Activated T-helper 1 cell treated with anti-CD3 and anti-CD28 coated beads, Interleukin-12 subunit alpha, Interleukin-12 subunit beta, Interleukin-2, Interleukin-4 antibody, amounts not matched to agents 30 ng/mL and 10 ng/mL and 1 ng/mL, durations not matched to agents 14 hours and 24 hours and 36 hours (primary cell): Measurements from ENCODE around the gene LRRC19. TPM values are rescaled to one million over a fixed set of nuclear protein-coding genes. Genes with fewer than 3 reads are reported as not detected.
A peak's percentile ranks its signal among the peaks of the same experiment; 100 is the strongest.

ENCODE experiments used
- DNase-seq: peaks from one replicate; pipeline ENCODE4 v3.0.0; 2021; ENCODE audit warnings: low spot score
- H3K27ac Mint-ChIP-seq: one replicate; pipeline ENCODE4 v1.8.0; 2021; ENCODE audit warnings: mild to moderate bottlenecking, mixed read lengths
- H3K27me3 Mint-ChIP-seq: one replicate; pipeline ENCODE4 v1.8.0; 2022; ENCODE audit warnings: mild to moderate bottlenecking, moderate library complexity, mixed read lengths; ENCODE audit not compliant: insufficient read depth
- H3K36me3 Mint-ChIP-seq: one replicate; pipeline ENCODE4 v1.8.0; 2021; ENCODE audit warnings: low read depth, mixed read lengths
- H3K4me1 Mint-ChIP-seq: one replicate; pipeline ENCODE4 v1.8.0; 2021; ENCODE audit warnings: low read depth, mixed read lengths
- H3K4me3 Mint-ChIP-seq: one replicate; pipeline ENCODE4 v1.8.0; 2021; ENCODE audit warnings: mild to moderate bottlenecking, moderate library complexity, mixed read lengths
- H3K9me3 Mint-ChIP-seq: one replicate; pipeline ENCODE4 v1.8.0; 2021; ENCODE audit warnings: mixed read lengths
- intact Hi-C: fragments of 100-400 bp; cut with micrococcal nuclease; formaldehyde crosslinking; loops from one replicate; pipeline ENCODE4 v1.15.1; 2024
- total RNA-seq: library from RNA; stranded (reverse); gene quantifications from 2 replicates; pipeline ENCODE4 v1.2.3, GENCODE V29; 2022

LRRC19 gene
- total RNA-seq, 1 donor from 2014 or later: not detected

DNA sequence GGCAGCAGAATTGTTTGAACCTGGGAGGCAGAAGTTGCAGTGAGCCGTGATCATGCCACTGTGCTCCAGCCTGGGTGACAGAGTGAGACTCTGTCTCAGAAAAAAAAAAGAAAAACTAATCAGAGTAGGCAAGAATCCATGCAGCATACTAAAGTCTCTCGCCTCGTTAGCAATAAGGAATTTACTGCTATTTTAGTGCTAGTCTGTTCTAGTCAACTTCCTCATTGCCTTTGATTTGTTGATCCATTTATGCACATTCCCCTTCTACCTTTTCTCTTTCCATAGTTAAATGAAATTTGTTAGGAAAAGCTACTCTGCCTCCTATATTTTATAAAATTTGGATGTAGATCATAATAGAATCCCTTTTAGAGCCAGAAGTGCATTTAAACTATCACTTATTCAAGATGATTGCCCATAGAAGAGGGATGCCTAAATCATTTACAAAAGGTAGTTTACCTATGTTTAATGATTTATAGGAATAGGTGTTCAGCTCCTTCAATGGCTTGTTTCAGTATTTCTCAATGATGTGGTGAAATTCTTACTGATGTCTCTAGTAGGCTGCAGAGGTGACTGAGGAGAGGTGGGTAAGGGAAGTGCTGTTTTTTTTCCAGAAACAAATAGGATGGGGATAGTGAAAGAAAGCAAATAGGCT, 1.9 kb downstream of the LRRC19 start:
- no peaks in the 10 kb centered on the region for H3K9me3 Mint-ChIP-seq
- intact Hi-C loops: no loop called here
- no peak overlapping the region for H3K4me3 Mint-ChIP-seq
- H3K4me1 Mint-ChIP-seq: no peaks in the 10 kb centered on the region
- no peak overlapping the region for H3K27ac Mint-ChIP-seq
- H3K27me3 Mint-ChIP-seq: no peaks in the 10 kb centered on the region
- no peaks in the 10 kb centered on the region for H3K36me3 Mint-ChIP-seq
- no peak for DNase-seq

DNA sequence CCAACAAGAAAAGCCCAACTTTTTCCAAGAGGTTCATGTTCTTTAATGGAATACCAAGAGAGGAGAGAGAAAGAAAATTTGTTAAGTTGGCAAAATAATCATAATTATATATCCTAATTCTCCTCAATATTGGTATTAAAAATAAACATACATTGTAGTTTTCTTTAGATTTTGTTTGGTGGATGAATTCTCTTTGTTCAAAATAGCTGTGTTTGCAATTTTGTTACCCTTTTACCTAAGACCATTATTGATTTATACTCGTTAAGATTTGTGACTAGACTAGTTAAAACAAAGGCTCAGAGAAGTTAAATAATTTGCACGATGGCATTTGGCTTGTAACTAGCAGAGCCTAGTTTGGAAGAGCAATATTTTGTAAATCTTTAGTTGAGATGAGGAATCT, 9.7 kb downstream of the LRRC19 start:
- no peaks in the 10 kb centered on the region for H3K4me1 Mint-ChIP-seq
- no peaks in the 10 kb centered on the region for H3K27me3 Mint-ChIP-seq
- H3K4me3 Mint-ChIP-seq: no peak overlapping the region
- no peaks in the 10 kb centered on the region for H3K9me3 Mint-ChIP-seq
- DNase-seq: no peak
- intact Hi-C loops: no loop called here
- no peaks in the 10 kb centered on the region for H3K36me3 Mint-ChIP-seq
- no peak overlapping the region for H3K27ac Mint-ChIP-seq

DNA sequence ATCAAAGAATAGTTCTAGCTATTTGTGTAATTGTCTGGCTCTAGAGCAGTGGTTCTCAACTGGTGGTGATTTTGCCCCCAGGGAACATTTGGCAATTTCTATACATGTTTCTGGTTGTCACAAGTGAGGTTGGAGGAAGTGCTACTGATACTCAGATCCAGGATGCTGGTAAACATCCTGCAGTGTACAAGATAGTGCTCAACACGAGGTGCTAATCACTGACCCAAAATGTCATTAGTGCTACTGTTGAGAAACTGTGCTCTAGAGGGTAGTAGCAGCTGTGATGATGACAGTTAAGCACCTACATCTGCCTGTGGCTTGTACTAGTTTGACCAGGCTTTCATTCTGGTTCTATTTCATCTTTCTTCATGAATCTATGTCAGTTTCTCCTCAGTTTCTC, 22.1 kb downstream of the LRRC19 start:
- Mint-ChIP-seq H3K27ac (no peak overlapping the region), H3K27me3 (no peaks in the 10 kb centered on the region), H3K36me3 (peaks cover 3% of the 10 kb centered on the region), H3K4me3 (no peak overlapping the region), H3K9me3 (no peaks in the 10 kb centered on the region), H3K4me1 (no peaks in the 10 kb centered on the region)
- no peak for DNase-seq
- intact Hi-C loops: no loop called here

DNA sequence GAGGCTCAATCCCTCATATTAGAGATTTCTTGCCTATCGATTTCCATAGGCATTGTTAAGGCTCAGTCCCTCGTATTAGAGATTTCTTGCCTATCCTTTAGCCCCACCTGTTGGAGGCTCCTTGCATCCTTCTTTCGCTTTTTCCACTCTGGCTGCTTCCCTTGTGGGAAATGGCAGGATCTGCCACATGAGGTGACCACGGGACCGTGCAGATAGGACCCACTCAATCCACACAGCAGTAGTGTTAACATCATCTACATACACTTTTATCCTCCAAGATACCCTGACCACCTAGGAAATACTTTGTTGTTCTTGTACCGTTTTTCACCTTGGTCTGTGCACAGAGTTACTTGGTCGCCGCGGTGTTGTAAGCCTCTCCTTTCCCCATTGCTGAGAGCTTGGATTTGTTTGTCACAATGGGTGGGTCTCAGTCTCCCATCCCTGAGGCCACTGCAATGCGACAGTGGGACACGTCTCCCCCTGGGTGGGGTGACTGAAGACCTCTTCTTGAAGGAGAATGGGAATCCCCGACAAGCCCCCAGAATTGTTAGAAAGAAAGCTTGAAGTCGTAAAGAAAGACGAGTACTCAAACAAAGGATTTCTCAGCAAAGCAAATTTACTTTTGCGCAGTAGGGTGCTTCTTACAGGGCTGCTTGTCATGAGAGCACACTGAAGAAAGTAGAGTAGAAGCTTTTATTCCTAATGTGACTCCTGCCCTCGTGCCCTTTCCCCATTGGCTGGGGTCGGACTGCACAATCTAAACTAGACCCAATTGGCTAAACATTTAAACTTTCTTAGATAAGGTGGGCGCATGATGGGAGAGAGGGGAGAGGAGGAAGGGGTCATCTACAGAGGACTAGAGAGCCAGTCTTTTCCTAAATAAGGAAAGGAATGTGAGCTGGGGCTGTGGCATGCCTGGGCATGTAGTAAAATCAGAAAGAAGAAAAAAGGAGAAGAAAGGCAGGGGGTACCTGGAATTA, 29.5 kb downstream of the LRRC19 start:
- Mint-ChIP-seq H3K9me3 (no peaks in the 10 kb centered on the region), H3K27ac (no peak overlapping the region), H3K4me1 (no peaks in the 10 kb centered on the region), H3K36me3 (no peaks in the 10 kb centered on the region), H3K4me3 (no peak overlapping the region), H3K27me3 (no peaks in the 10 kb centered on the region)
- DNase-seq: no peak
- intact Hi-C loops: no loop called here

DNA sequence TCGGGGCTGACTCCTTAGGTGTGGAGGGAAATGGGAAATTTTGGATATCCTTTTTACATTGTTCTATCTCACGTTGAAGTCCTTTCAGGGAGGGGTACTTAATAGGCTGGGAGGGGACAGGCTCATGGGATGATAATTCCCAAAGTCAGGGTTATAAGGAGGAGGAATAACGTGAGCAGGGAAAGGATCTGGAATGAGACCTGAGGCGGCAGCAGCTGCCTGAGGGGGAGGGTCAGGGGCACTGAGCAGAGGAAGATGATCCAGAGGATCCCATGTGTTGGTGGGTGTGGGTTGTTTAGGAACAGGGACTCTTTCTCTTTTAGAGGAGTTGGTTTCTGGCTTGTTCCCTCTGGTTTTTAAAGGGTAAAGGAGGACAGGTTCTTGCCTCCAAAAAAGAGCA, 30.5 kb downstream of the LRRC19 start:
- H3K27ac Mint-ChIP-seq: no peak overlapping the region
- intact Hi-C loops: no loop called here
- DNase-seq: no peak
- H3K4me1 Mint-ChIP-seq: no peaks in the 10 kb centered on the region
- H3K9me3 Mint-ChIP-seq: peaks cover 1% of the 10 kb centered on the region
- H3K36me3 Mint-ChIP-seq: no peaks in the 10 kb centered on the region
- H3K27me3 Mint-ChIP-seq: peaks cover under 1% of the 10 kb centered on the region
- no peak overlapping the region for H3K4me3 Mint-ChIP-seq

DNA sequence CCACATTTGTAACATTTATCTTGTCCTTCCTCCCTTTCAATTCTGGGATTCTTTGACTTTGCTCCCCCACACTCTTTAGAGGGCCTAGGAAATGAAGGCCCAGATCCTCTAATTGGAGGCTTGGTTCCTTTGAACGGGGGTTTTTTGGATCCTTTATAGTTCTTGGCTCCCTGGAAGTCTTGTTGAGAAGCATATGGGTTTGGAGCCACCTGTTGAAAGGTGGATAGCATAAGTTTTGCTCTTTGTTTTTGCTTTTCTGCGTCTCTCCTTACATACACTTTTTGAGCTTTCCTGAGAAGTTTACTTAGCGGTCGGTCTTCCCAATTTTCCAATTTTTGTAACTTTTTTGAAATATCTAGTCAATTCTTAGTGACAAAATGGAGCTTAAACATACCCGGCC, 31.5 kb downstream of the LRRC19 start:
- Mint-ChIP-seq H3K9me3 (peaks cover 8% of the 10 kb centered on the region), H3K36me3 (no peaks in the 10 kb centered on the region), H3K4me3 (no peak overlapping the region), H3K4me1 (no peaks in the 10 kb centered on the region), H3K27ac (no peak overlapping the region), H3K27me3 (peaks cover 2% of the 10 kb centered on the region)
- no peak for DNase-seq
- intact Hi-C loops: no loop called here

DNA sequence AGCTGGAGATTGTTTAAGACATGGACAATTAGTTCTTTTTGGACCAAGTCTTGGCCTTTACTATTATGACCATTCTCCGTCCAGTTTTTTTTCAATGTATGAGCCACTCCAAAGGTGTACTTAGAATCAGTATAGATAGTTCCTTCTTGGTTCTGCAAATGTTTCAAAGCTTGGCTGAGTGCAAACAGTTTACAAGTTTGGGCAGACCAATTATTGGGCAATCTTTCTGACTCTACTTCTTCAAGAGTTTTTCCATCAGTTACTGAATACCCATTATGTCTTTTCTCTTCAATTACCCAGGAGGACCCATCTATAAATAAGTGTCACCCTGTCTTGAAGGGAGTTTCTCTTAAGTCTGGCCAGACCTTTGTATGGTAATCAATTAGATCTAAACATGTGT, 33.8 kb downstream of the LRRC19 start:
- H3K4me1 Mint-ChIP-seq: no peaks in the 10 kb centered on the region
- intact Hi-C loops: no loop called here
- no peaks in the 10 kb centered on the region for H3K36me3 Mint-ChIP-seq
- H3K9me3 Mint-ChIP-seq: peaks cover 8% of the 10 kb centered on the region
- H3K27me3 Mint-ChIP-seq: peaks cover 2% of the 10 kb centered on the region
- H3K27ac Mint-ChIP-seq: no peak overlapping the region
- no peak for DNase-seq
- H3K4me3 Mint-ChIP-seq: no peak overlapping the region

DNA sequence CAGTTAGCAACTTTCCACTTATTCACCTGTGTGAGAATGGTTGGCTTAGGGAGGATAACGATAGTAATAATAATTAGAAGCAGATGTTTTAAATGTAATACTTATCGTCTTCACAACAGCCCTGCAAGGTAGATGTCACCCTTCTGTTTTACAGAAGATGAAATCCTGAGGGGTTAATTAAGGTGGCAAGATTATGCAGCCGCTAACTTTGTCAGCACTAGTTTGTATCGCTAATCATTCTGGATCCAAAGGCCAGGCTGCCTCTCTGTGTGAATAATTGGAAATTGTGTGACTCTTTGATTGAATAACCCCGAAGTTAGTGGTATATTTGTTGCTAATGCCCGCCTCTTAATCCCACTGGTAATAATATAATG, 48.6 kb downstream of the LRRC19 start:
- peaks cover 44% of the 10 kb centered on the region for H3K4me1 Mint-ChIP-seq
- peak overlapping the region; percentile 90 for H3K27ac Mint-ChIP-seq
- no peaks in the 10 kb centered on the region for H3K27me3 Mint-ChIP-seq
- H3K4me3 Mint-ChIP-seq: peak overlapping the region; percentile 89
- no peaks in the 10 kb centered on the region for H3K9me3 Mint-ChIP-seq
- intact Hi-C loops: loop anchor here (1.0 to 2.0 kb wide), 4 partner anchors 10 to 616 kb away; partner anchors contain the start of genes C9orf72, CAAP1 and PLAA
- no peak for DNase-seq
- peaks cover 4% of the 10 kb centered on the region for H3K36me3 Mint-ChIP-seq

DNA sequence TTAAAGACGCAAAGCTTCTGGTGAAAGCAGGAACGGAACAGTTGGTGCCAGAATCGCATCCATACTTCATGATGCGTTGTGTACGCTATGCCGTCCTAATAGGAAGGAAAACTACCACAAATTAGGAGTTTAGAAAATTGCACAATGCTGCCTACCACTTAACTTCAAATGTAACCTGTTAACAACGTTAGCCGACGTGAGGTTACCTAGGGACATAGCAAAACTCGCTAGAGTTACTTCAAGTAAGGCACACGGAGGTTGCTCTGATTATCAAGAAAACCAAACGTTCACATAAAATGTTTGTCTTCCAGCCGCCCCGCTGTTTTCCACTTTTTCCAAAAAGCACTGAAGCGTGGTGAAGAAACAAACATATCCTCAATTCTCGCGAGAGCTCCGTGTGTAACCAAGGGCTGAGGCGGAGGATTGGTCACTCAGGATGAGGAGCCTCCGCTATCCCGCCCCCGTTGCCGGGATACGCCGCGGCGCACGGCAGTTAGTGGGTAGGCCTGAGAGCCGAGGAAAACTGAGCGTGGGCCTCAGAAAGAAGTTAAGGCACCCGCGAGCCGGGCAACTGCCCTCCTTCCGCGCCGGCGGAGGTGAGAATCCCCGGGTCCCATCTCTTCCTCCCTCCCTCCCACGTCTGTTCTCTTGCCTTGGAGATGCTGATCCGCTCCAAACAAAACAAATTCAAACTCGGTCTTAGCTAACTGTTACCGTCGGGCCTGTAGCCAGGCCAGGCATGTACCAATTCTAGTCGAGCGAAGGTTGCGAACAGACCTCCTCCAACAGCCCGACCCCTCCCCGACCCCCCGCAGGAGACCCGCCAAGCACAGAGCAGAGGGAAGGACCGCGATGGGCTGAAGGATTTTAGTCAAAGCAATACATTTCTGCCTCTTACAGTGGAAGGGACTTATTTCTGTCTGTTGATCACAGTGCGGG, 49.3 kb downstream of the LRRC19 start, which contains the start of gene IFT74:
IFT74 (plus strand) TSS at position 492 of the 939 bp plus-strand sequence. CDS start 5,556 bp downstream, outside the sequence.
- intact Hi-C loops: loop anchor here (1.0 to 2.0 kb wide), 4 partner anchors 9 to 617 kb away; partner anchors contain the start of genes C9orf72, CAAP1 and PLAA
- Mint-ChIP-seq H3K9me3 (no peaks in the 10 kb centered on the region), H3K27ac (peak within 1 kb of the TSS; percentile 90), H3K4me3 (peak within 1 kb of the TSS; percentile 89), H3K4me1 (peaks cover 40% of the 10 kb centered on the region), H3K27me3 (no peaks in the 10 kb centered on the region), H3K36me3 (no peaks in the 10 kb centered on the region)
- DNase-seq: peak; percentile 94

DNA sequence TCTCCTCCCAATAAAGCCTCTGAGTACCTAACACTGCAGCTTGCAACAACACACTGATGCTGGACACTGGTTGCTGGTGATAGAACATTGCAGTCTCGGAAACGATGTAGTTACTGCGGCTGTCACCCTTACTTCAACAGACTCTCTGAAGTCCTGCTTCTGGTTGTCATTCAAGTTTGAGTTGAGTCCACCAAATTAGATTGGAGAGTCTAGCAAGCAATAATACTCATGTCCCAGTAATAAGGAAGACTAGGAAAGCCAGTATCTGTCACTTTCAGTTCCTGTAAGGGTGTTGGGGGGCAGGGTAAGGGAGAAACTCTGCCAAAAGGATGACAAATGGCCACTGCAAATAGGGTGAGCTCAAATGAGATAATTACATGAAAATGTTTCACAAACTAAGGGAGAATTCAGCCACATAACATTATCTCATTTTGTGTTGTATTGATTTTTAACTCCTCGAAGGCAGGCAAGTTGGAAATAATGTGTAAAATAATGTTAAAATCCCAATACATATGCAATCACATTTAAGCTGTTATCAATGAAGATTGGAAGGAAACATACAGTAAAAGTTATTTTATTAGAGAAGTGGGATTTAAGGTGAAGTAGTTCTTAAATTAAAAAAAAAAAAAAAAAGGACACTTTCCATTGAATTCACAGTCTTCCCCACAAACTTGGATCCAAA, 50.1 kb downstream of the LRRC19 start:
- Mint-ChIP-seq H3K4me1 (peaks cover 40% of the 10 kb centered on the region), H3K27ac (peak overlapping the region; percentile 90), H3K9me3 (no peaks in the 10 kb centered on the region), H3K4me3 (peak overlapping the region; percentile 89), H3K27me3 (no peaks in the 10 kb centered on the region), H3K36me3 (no peaks in the 10 kb centered on the region)
- DNase-seq: no peak
- intact Hi-C loops: no loop called here

DNA sequence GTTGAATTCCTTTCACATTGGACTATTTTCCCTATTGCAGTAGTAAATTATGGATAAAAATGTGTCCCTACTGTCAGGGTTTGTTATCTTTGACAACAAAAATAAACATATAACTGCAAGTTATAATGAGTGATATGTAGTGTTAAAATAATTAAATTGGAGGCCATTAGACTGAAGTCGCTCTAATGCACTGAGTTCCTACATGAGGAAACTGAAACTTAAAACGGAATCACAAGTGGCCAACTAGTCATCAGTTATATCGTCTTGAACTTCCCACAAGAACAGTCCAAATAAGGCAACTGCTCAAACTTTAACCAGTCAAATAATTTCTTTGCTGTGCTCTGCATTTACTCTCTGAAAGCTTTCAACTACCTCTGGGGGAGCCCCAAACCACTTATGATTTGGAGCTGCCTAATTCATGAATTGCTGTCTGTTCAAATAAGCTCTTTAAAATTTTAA, 51.4 kb downstream of the LRRC19 start:
- Mint-ChIP-seq H3K36me3 (no peaks in the 10 kb centered on the region), H3K27ac (peak overlapping the region; percentile 74), H3K4me1 (peaks cover 45% of the 10 kb centered on the region), H3K9me3 (no peaks in the 10 kb centered on the region), H3K27me3 (no peaks in the 10 kb centered on the region), H3K4me3 (peak overlapping the region; percentile 56)
- intact Hi-C loops: no loop called here
- no peak for DNase-seq

DNA sequence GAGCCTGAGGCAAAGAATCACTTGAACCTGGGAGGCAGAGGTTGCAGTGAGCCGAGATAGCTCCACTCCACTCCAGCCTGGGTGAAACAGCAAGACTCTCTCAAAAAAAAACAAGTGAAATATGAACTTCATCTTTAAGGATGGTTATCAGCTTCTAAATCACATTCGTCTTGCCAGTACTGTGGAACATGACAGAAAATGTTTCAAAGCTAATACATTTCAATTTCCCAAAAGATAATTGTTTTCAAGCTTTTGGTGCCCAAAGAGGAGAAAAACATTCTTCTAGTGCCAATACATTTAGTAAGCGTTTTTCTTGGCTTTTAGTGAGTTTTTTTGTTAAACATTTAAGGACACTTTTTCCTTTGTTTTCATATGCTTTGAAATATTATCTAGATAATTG, 53.7 kb downstream of the LRRC19 start:
- Mint-ChIP-seq H3K27ac (no peak overlapping the region), H3K4me1 (peaks cover 49% of the 10 kb centered on the region), H3K4me3 (no peak overlapping the region), H3K9me3 (no peaks in the 10 kb centered on the region), H3K27me3 (no peaks in the 10 kb centered on the region), H3K36me3 (no peaks in the 10 kb centered on the region)
- DNase-seq: no peak
- intact Hi-C loops: no loop called here
